ENCODE measurements around the gene SDR9C7.
"Not testable (repeated sequence)": the region's sequence is repeated elsewhere in the genome, so short reads cannot be mapped to it uniquely, and the experiment has no call there.

Gene SDR9C7

GRCh38 chr12:56953314-56953713 lies 19.1 kb upstream of the SDR9C7 start:
- DNase-seq (ENCODE audit: low read depth in 2 of 2): no peak

- no peak for DNase-seq (ENCODE audit: low read depth in 2 of 2)
Observed at GRCh38 chr12:56951582-56952339, 17.6 kb upstream of the SDR9C7 start.

GRCh38 chr12:56948881-56949280 lies 14.7 kb upstream of the SDR9C7 start:
- no peak for DNase-seq (ENCODE audit: low read depth in 2 of 2)

GRCh38 chr12:56948457-56948777 lies 14.2 kb upstream of the SDR9C7 start:
- DNase-seq (ENCODE audit: low read depth in 2 of 2): no peak

- no peak for DNase-seq (ENCODE audit: low read depth in 2 of 2)
Observed at GRCh38 chr12:56947633-56948456, 13.6 kb upstream of the SDR9C7 start.

- no peak for DNase-seq (ENCODE audit: low read depth in 2 of 2)
Observed at GRCh38 chr12:56943878-56944277, 9.7 kb upstream of the SDR9C7 start.

GRCh38 chr12:56943374-56943773 lies 9.2 kb upstream of the SDR9C7 start:
- not testable (repeated sequence) for DNase-seq (ENCODE audit: low read depth in 2 of 2)

GRCh38 chr12:56941299-56942017 lies 7.2 kb upstream of the SDR9C7 start:
- DNase-seq (ENCODE audit: low read depth in 2 of 2): no peak

GRCh38 chr12:56940942-56941298 lies 6.7 kb upstream of the SDR9C7 start:
- DNase-seq (ENCODE audit: low read depth in 2 of 2): not testable (repeated sequence)

- DNase-seq (ENCODE audit: low read depth in 2 of 2): no peak
Observed at GRCh38 chr12:56935752-56936151, 1.5 kb upstream of the SDR9C7 start.

GRCh38 chr12:56935157-56935556 lies 949 bp upstream of the SDR9C7 start:
- no peak for DNase-seq (ENCODE audit: low read depth in 2 of 2)

- DNase-seq (ENCODE audit: low read depth in 2 of 2): no peak
Observed at GRCh38 chr12:56932867-56933266, 1.3 kb downstream of the SDR9C7 start.

- DNase-seq (ENCODE audit: low read depth in 2 of 2): no peak
Observed at GRCh38 chr12:56932146-56932545, 2.1 kb downstream of the SDR9C7 start.

GRCh38 chr12:56931474-56931978 lies 2.7 kb downstream of the SDR9C7 start:
- DNase-seq (ENCODE audit: low read depth in 2 of 2): no peak

GRCh38 chr12:56930241-56930640 lies 4.0 kb downstream of the SDR9C7 start:
- no peak for DNase-seq (ENCODE audit: low read depth in 2 of 2)

GRCh38 chr12:56929780-56930179 lies 4.4 kb downstream of the SDR9C7 start:
- DNase-seq (ENCODE audit: low read depth in 2 of 2): no peak

GRCh38 chr12:56928262-56928661 lies 5.9 kb downstream of the SDR9C7 start:
- no peak for DNase-seq (ENCODE audit: low read depth in 2 of 2)

- no peak for DNase-seq (ENCODE audit: low read depth in 2 of 2)
Observed at GRCh38 chr12:56927281-56927680, 6.9 kb downstream of the SDR9C7 start.

GRCh38 chr12:56922031-56922430 lies 12.2 kb downstream of the SDR9C7 start:
- DNase-seq (ENCODE audit: low read depth in 2 of 2): no peak

GRCh38 chr12:56921346-56921745 lies 12.9 kb downstream of the SDR9C7 start:
- DNase-seq (ENCODE audit: low read depth in 2 of 2): no peak

- not testable (repeated sequence) for DNase-seq (ENCODE audit: low read depth in 2 of 2)
Observed at GRCh38 chr12:56918139-56918538, 16.1 kb downstream of the SDR9C7 start.

GRCh38 chr12:56916996-56917333 lies 17.2 kb downstream of the SDR9C7 start:
- no peak for DNase-seq (ENCODE audit: low read depth in 2 of 2)

Measured in stimulated activated CD8-positive, alpha-beta memory T cell treated with anti-CD3 and anti-CD28 coated beads, Interleukin-7, amount 100 ng/mL, for 4 hours (primary cell).